HUDEP-2 (cell line): ENCODE measurements around the gene RFX8.
A peak's percentile ranks its signal among the peaks of the same experiment; 100 is the strongest.

Experiments
- DNase-seq, 76 experiments: peaks; one replicate each; lab custom pipeline; 2025; ENCODE audit not compliant: unreplicated experiment in 76 of 76; lab: John Stamatoyannopoulos, UW

Gene RFX8

GRCh38 chr2:101386599-101387150 is 88.2 kb downstream of the RFX8 start:
- no peak for DNase-seq

GRCh38 chr2:101383016-101383541 is 91.8 kb downstream of the RFX8 start:
- DNase-seq, result no peak

- DNase-seq, result no peak
Observed at GRCh38 chr2:101382442-101382841, 92.5 kb downstream of the RFX8 start.

GRCh38 chr2:101380376-101380775 is 94.5 kb downstream of the RFX8 start:
- no peak for DNase-seq

GRCh38 chr2:101379091-101379490 is 95.8 kb downstream of the RFX8 start:
- DNase-seq, result no peak

- peak in 1 of 76 experiments; percentile 10 for DNase-seq
Observed at GRCh38 chr2:101375653-101376052, 99.3 kb downstream of the RFX8 start.

GRCh38 chr2:101374821-101375561 is 99.9 kb downstream of the RFX8 start:
- no peak for DNase-seq

GRCh38 chr2:101372792-101373191 is 102.1 kb downstream of the RFX8 start:
- no peak for DNase-seq

GRCh38 chr2:101371636-101372035 is 103.3 kb downstream of the RFX8 start:
- DNase-seq, result no peak

- no peak for DNase-seq
Observed at GRCh38 chr2:101369100-101369499, 105.8 kb downstream of the RFX8 start.

GRCh38 chr2:101368376-101368775 is 106.5 kb downstream of the RFX8 start:
- no peak for DNase-seq

- no peak for DNase-seq
Observed at GRCh38 chr2:101367508-101367907, 107.4 kb downstream of the RFX8 start.

GRCh38 chr2:101364878-101365277 is 110.0 kb downstream of the RFX8 start:
- no peak for DNase-seq

- no peak for DNase-seq
Observed at GRCh38 chr2:101362777-101363176, 112.1 kb downstream of the RFX8 start.

GRCh38 chr2:101362316-101362715 is 112.6 kb downstream of the RFX8 start:
- no peak for DNase-seq

- no peak for DNase-seq
Observed at GRCh38 chr2:101361522-101361921, 113.4 kb downstream of the RFX8 start.

- DNase-seq, result no peak
Observed at GRCh38 chr2:101361121-101361520, 113.8 kb downstream of the RFX8 start.

GRCh38 chr2:101360232-101360631 is 114.7 kb downstream of the RFX8 start:
- no peak for DNase-seq

- no peak for DNase-seq
Observed at GRCh38 chr2:101359410-101359954, 115.4 kb downstream of the RFX8 start.

GRCh38 chr2:101357376-101357775 is 117.5 kb downstream of the RFX8 start:
- DNase-seq, result no peak

GRCh38 chr2:101356521-101356920 is 118.4 kb downstream of the RFX8 start:
- no peak for DNase-seq

GRCh38 chr2:101356055-101356454 is 118.9 kb downstream of the RFX8 start:
- no peak for DNase-seq
